Endothelial cell of umbilical vein (primary cell): ENCODE data around the gene TRERF1. TPM values are rescaled to one million over a fixed set of nuclear protein-coding genes. Genes with fewer than 3 reads are reported as not detected.

Source experiments
- BruUV-seq: library from RNA; stranded (reverse); fragments of 400-500 nt; replicated peaks from 2 replicates; lab custom pipeline; 2021; lab: Mats Ljungman, UMichigan
- CTCF ChIA-PET: fragments of 300-600, 350-600 bp; sonication (Branson Sonifier 250); formaldehyde crosslinking; loops from one replicate; lab custom pipeline; 2021; ENCODE audit warnings: antibody characterized with exemption, inconsistent platforms; lab: Charles Lee
- POLR2A ChIA-PET: fragments of 300-600, 350-600 bp; sonication (Branson Sonifier 250); formaldehyde crosslinking; loops from one replicate; lab custom pipeline; 2021; ENCODE audit warnings: antibody characterized with exemption, inconsistent platforms; lab: Charles Lee
- DNase-seq: peaks from one replicate; pipeline ENCODE4 v3.0.0-alpha.2; 2011; ENCODE audit warnings: low read depth, low spot score
- FAIRE-seq: peaks from 2 replicates; lab custom pipeline; 2011; peaks lifted over from hg19 to GRCh38; lab: Jason Lieb, UNC
- H2AFZ ChIP-seq: 2 replicates; pipeline ENCODE4 v1.6.0; 2012; ENCODE audit warnings: low read depth, low read length, control low read depth, inconsistent platforms
- H3K27ac ChIP-seq: 2 replicates; pipeline ENCODE4 v1.5.1; 2011; ENCODE audit warnings: low read depth, mild to moderate bottlenecking, control low read depth, low read length, moderate library complexity; ENCODE audit not compliant: insufficient read depth
- H3K27me3 ChIP-seq, 2 experiments: 2 replicates each; pipeline versions ENCODE4 v1.6.0 to v1.6.1; 2011; ENCODE audit warnings: low read length in 2 of 2, mixed read lengths in 1 of 2; ENCODE audit not compliant: control insufficient read depth in 2 of 2, insufficient read depth in 2 of 2
- H3K36me3 ChIP-seq, 2 experiments: 2 replicates in 1 of 2; 3 replicates in 1 of 2; pipeline ENCODE4 v1.5.1; 2011; ENCODE audit warnings: low read length in 2 of 2, mild to moderate bottlenecking in 1 of 2, moderate library complexity in 1 of 2; ENCODE audit not compliant: control insufficient read depth in 2 of 2, insufficient read depth in 2 of 2; ENCODE audit errors: extremely low read depth in 1 of 2
- H3K4me1 ChIP-seq: 3 replicates; pipeline ENCODE4 v1.5.1; 2011; ENCODE audit warnings: mild to moderate bottlenecking, low read length; ENCODE audit not compliant: control insufficient read depth, insufficient read depth; ENCODE audit errors: extremely low read depth
- H3K4me2 ChIP-seq: 2 replicates; pipeline ENCODE4 v1.6.1; 2011; ENCODE audit warnings: low read length, control low read depth, mixed read lengths; ENCODE audit not compliant: insufficient read depth
- H3K4me3 ChIP-seq, 3 experiments: fragments of 200-600 bp in 1 of 3; sonication (generic), shearing (Covaris generic) in 1 of 3; replicated peaks in 1 of 3; 2 replicates each; pipeline ENCODE4 v1.5.1; 2011 to 2016; ENCODE audit warnings: control low read depth in 3 of 3, low read length in 3 of 3, mild to moderate bottlenecking in 2 of 3, inconsistent platforms in 1 of 3, low read depth in 1 of 3, moderate library complexity in 1 of 3; ENCODE audit not compliant: insufficient read depth in 1 of 3
- H3K79me2 ChIP-seq: 2 replicates; pipeline ENCODE4 v1.6.0; 2012; ENCODE audit warnings: low read length, inconsistent platforms; ENCODE audit not compliant: control insufficient read depth, insufficient read depth
- H3K9ac ChIP-seq: replicated peaks from 2 replicates; pipeline ENCODE3; 2011; ENCODE audit warnings: low read length, control low read depth; ENCODE audit not compliant: insufficient read depth; ENCODE audit errors: extremely low read depth
- H3K9me1 ChIP-seq: replicated peaks from 3 replicates; pipeline ENCODE4 v1.6.0; 2011; ENCODE audit warnings: mild to moderate bottlenecking, low read length; ENCODE audit not compliant: control insufficient read depth, insufficient read depth; ENCODE audit errors: extremely low read depth
- H3K9me3 ChIP-seq: replicated peaks from 2 replicates; pipeline ENCODE4 v1.5.1; 2012; ENCODE audit warnings: low read length, inconsistent platforms; ENCODE audit not compliant: control insufficient read depth, insufficient read depth
- H4K20me1 ChIP-seq: replicated peaks from 2 replicates; pipeline ENCODE3; 2011; ENCODE audit warnings: mild to moderate bottlenecking, low read length; ENCODE audit not compliant: control insufficient read depth, insufficient read depth; ENCODE audit errors: extremely low read depth
- EZH2 ChIP-seq: IDR thresholded peaks from 2 replicates; pipeline ENCODE4 v1.6.1; 2012; ENCODE audit warnings: borderline replicate concordance, low read depth, mild to moderate bottlenecking, moderate library complexity, low read length, inconsistent platforms; ENCODE audit not compliant: severe bottlenecking
- FOS ChIP-seq: IDR thresholded peaks from 2 replicates; pipeline ENCODE4 v1.6.1; 2011; ENCODE audit warnings: mild to moderate bottlenecking, low read length, moderate library complexity, borderline replicate concordance; ENCODE audit not compliant: insufficient read depth
- GATA2 ChIP-seq: IDR thresholded peaks from 2 replicates; pipeline ENCODE4 v1.7.0; 2011; ENCODE audit warnings: low read depth, mild to moderate bottlenecking, moderate library complexity, mixed read lengths, low read length; ENCODE audit not compliant: insufficient read length, insufficient read depth
- MYC ChIP-seq: IDR thresholded peaks from one replicate; pipeline ENCODE4 v1.6.1; 2011; ENCODE audit warnings: mild to moderate bottlenecking, low read depth, low read length
- POLR2A ChIP-seq: IDR thresholded peaks from 2 replicates; pipeline ENCODE4 v1.6.1; 2012; ENCODE audit warnings: low read depth, mild to moderate bottlenecking, control low read depth, low read length
- POLR2AphosphoS5 ChIP-seq: IDR thresholded peaks from 2 replicates; pipeline ENCODE4 v1.6.1; 2012; ENCODE audit warnings: low read depth, mild to moderate bottlenecking, control low read depth, low read length, moderate library complexity; ENCODE audit not compliant: insufficient read depth
- dilution Hi-C: fragments of 300-500 bp; cut with MboI; formaldehyde crosslinking; loops from one replicate; pipeline ENCODE4 v1.15.0; 2019; ENCODE audit warnings: low sequenced_read_pairs; ENCODE audit not compliant: extremely low pct_ligation_motif_present
- intact Hi-C: fragments of 100-400 bp; cut with micrococcal nuclease; formaldehyde crosslinking; loops from one replicate; pipeline ENCODE4 v1.10.0; 2022
- polyA plus RNA-seq, 4 experiments: library from polyadenylated mRNA; depleted of rRNA in 3 of 4; stranded (reverse) in 3 of 4; unstranded in 1 of 4; fragments of >200 nt; gene quantifications; 2 replicates each; pipeline versions ENCODE4 v1.2.1 to v1.2.3, GENCODE V29; 2011 to 2012; ENCODE audit warnings: missing spikeins in 1 of 4
- total RNA-seq: library from RNA; stranded (reverse); gene quantifications from 2 replicates; pipeline ENCODE4 v1.2.3, GENCODE V29; 2021
- TF ChIP-seq, protein P1 (sequence below): IDR thresholded peaks from 2 replicates; pipeline ENCODE4 v1.6.1; 2011; ENCODE audit not compliant: insufficient read depth, insufficient read length
- TF ChIP-seq, protein P2 (sequence below), 2 donors: IDR thresholded peaks; 1 replicate in 1 of 2; 2 replicates in 1 of 2; pipeline ENCODE4 v1.5.1; 2011; ENCODE audit warnings: low read length in 2 of 2, mild to moderate bottlenecking in 2 of 2, moderate library complexity in 2 of 2, control low read depth in 1 of 2, inconsistent platforms in 1 of 2, low read depth in 1 of 2; ENCODE audit not compliant: insufficient read depth in 1 of 2; ENCODE audit errors: extremely low read depth in 1 of 2

The TRERF1 gene
- total and polyA plus RNA-seq, 2 donors (not counting 3 experiments of a cell fraction or from before 2014, with no cell fraction given), result 0.73 to 5.5 TPM

DNA sequence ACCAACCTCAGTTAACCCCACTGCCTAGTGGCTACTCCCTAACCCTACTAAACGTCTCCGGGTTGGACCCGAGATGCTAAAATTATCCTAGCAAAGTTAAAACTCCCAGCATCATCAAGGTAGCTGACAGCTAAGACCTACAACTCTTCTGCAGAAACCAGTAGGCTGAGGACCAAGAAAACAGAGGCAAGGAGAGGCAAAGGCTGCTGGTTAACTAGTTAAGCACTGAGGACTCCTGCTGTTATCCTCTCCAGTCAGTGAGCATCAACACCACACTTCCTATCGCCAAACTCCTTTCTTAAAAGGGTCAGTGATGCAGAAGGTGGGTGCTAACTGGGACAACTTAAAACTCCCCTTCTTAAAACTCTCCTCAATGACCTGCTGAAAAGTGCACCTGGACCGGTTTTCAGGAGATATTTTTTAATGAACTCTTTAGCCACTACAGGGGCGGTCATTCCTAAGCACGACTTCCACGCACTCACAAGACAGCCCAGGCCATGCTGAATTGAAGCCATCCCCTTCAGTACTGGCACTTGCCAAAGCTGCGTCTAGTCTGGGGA lies 1.7 kb downstream of the TRERF1 start:
- Histone ChIP-seq H3K4me3 (no peak overlapping the region), H3K9me1 (no peaks in the 10 kb centered on the region), H3K36me3 (no peaks in the 10 kb centered on the region), H3K9me3 (no peaks in the 10 kb centered on the region), H4K20me1 (no peaks in the 10 kb centered on the region), H3K27me3 (peaks cover 11 to 27% of the 10 kb centered on the region in 2 experiments), H3K4me1 (peaks cover 9% of the 10 kb centered on the region), H2AFZ (peak overlapping the region; percentile 1), H3K79me2 (no peaks in the 10 kb centered on the region), H3K9ac (no peak overlapping the region), H3K4me2 (peak overlapping the region; percentile 82), H3K27ac (no peak overlapping the region)
- no TSS peak for BruUV-seq
- dilution Hi-C loops (no loop called here), intact Hi-C loops (loop anchor here (5.0 kb wide), 3 partner anchors 82 to 188 kb away; no protein-coding TSS in a partner anchor)
- TF ChIP-seq FOS (no peak), MYC (no peak), POLR2A (no peak), GATA2 (no peak), POLR2AphosphoS5 (no peak), EZH2 (no peak)
- TF ChIP-seq, protein P1, sequence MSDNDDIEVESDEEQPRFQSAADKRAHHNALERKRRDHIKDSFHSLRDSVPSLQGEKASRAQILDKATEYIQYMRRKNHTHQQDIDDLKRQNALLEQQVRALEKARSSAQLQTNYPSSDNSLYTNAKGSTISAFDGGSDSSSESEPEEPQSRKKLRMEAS, result no peak
- TF ChIP-seq, protein P2, sequence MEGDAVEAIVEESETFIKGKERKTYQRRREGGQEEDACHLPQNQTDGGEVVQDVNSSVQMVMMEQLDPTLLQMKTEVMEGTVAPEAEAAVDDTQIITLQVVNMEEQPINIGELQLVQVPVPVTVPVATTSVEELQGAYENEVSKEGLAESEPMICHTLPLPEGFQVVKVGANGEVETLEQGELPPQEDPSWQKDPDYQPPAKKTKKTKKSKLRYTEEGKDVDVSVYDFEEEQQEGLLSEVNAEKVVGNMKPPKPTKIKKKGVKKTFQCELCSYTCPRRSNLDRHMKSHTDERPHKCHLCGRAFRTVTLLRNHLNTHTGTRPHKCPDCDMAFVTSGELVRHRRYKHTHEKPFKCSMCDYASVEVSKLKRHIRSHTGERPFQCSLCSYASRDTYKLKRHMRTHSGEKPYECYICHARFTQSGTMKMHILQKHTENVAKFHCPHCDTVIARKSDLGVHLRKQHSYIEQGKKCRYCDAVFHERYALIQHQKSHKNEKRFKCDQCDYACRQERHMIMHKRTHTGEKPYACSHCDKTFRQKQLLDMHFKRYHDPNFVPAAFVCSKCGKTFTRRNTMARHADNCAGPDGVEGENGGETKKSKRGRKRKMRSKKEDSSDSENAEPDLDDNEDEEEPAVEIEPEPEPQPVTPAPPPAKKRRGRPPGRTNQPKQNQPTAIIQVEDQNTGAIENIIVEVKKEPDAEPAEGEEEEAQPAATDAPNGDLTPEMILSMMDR (IDR thresholded peaks at IDR 0.05; ENCODE audit: extremely low read depth in 1 of 2, insufficient read depth in 1 of 2, low read depth in 1 of 2, low read length in 2 of 2), result no peak
- POLR2A ChIA-PET, result no interaction called here
- no peak for DNase-seq
- CTCF ChIA-PET, result interaction anchor here (1.2 to 1.5 kb wide), 3 partner anchors 9 to 189 kb away, joined by 3 to 6 read pairs (median 4); no protein-coding TSS in a partner anchor
- FAIRE-seq, result peak; percentile 28
